Neural progenitor cell (in vitro differentiated cells): Measurements from ENCODE around the gene TEX26. TPM values are rescaled to one million over a fixed set of nuclear protein-coding genes. Genes with fewer than 3 reads are reported as not detected.
A peak's percentile ranks its signal among the peaks of the same experiment; 100 is the strongest.

ENCODE experiments used
- DNase-seq: peaks from one replicate; pipeline ENCODE4 v3.0.0-alpha.2; 2016; ENCODE audit warnings: low spot score
- H2AFZ ChIP-seq: fragments of 200-600 bp; sonication (generic); replicated peaks from 2 replicates; pipeline ENCODE4 v1.6.1; 2016; ENCODE audit warnings: antibody characterized with exemption
- H3F3A ChIP-seq: fragments of 200-600 bp; sonication (generic); 2 replicates; pipeline ENCODE4 v1.6.1; 2016; ENCODE audit warnings: antibody characterized with exemption, low read depth
- H3K27ac ChIP-seq: fragments of 200-600 bp; sonication (generic); 2 replicates; pipeline ENCODE4 v1.5.1; 2016; ENCODE audit warnings: mild to moderate bottlenecking
- H3K27me3 ChIP-seq: fragments of 200-600 bp; sonication (generic); 2 replicates; pipeline ENCODE4 v1.6.1; 2016; ENCODE audit warnings: mild to moderate bottlenecking, moderate library complexity
- H3K36me3 ChIP-seq: fragments of 200-600 bp; sonication (generic); 2 replicates; pipeline ENCODE4 v1.5.1; 2016
- H3K4me1 ChIP-seq: fragments of 200-600 bp; sonication (generic); 2 replicates; pipeline ENCODE4 v1.6.1; 2016; ENCODE audit warnings: mixed run types
- H3K4me2 ChIP-seq: fragments of 200-600 bp; sonication (generic); 2 replicates; pipeline ENCODE4 v1.6.1; 2016
- H3K4me3 ChIP-seq: fragments of 200-600 bp; sonication (generic); 2 replicates; pipeline ENCODE4 v1.5.1; 2016
- H3K79me2 ChIP-seq: fragments of 200-600 bp; sonication (generic); 2 replicates; pipeline ENCODE4 v1.6.1; 2016; ENCODE audit warnings: low read depth
- H3K9ac ChIP-seq: fragments of 200-600 bp; sonication (generic); 2 replicates; pipeline ENCODE4 v1.6.1; 2016
- H3K9me3 ChIP-seq: fragments of 200-600 bp; sonication (generic); 2 replicates; pipeline ENCODE4 v1.5.1; 2016; ENCODE audit warnings: low read depth
- H4K20me1 ChIP-seq: fragments of 200-600 bp; sonication (generic); 2 replicates; pipeline ENCODE4 v1.6.1; 2016; ENCODE audit warnings: low read depth
- H3K27ac Mint-ChIP-seq: 3 replicates; pipeline ENCODE4 v1.8.0; 2021; ENCODE audit warnings: mixed read lengths
- H3K27me3 Mint-ChIP-seq: 2 replicates; pipeline ENCODE4 v1.8.0; 2022; ENCODE audit warnings: low read depth, mild to moderate bottlenecking, inconsistent platforms, moderate library complexity, mixed read lengths; ENCODE audit not compliant: insufficient read depth
- H3K36me3 Mint-ChIP-seq: 3 replicates; pipeline ENCODE4 v1.8.0; 2021; ENCODE audit warnings: mixed read lengths
- H3K4me1 Mint-ChIP-seq: 3 replicates; pipeline ENCODE4 v1.8.0; 2021; ENCODE audit warnings: mixed read lengths
- H3K4me3 Mint-ChIP-seq: 3 replicates; pipeline ENCODE4 v1.8.0; 2021; ENCODE audit warnings: mild to moderate bottlenecking, moderate library complexity, mixed read lengths
- H3K9me3 Mint-ChIP-seq: 3 replicates; pipeline ENCODE4 v1.8.0; 2020; ENCODE audit warnings: mixed read lengths
- EZH2 ChIP-seq: fragments of 200-600 bp; sonication (generic); IDR thresholded peaks from 2 replicates; pipeline ENCODE4 v1.6.1; 2017; ENCODE audit warnings: antibody characterized with exemption, mild to moderate bottlenecking, moderate library complexity
- EZH2phosphoT487 ChIP-seq: fragments of 200-600 bp; sonication (generic); IDR thresholded peaks from 2 replicates; pipeline ENCODE4 v1.6.1; 2017; ENCODE audit warnings: antibody characterized with exemption
- total RNA-seq: library from RNA; depleted of rRNA; stranded (reverse); fragments of >200 nt; gene quantifications from 2 replicates; pipeline ENCODE4 v1.2.3, GENCODE V29; 2015; ENCODE audit warnings: low replicate concordance
- TF ChIP-seq, protein P1 (sequence below): fragments of 200-600 bp; sonication (generic); IDR thresholded peaks from 2 replicates; pipeline ENCODE4 v1.5.1; 2017; ENCODE audit warnings: antibody characterized with exemption, mild to moderate bottlenecking

The TEX26 gene
- total RNA-seq, 1 donor from 2014 or later: not detected

- peaks cover 32% of the 10 kb centered on the region for H3K4me1 Mint-ChIP-seq
- H3K9me3 Mint-ChIP-seq: peaks cover 2% of the 10 kb centered on the region
- DNase-seq: no peak
Observed at GRCh38 chr13:30898070-30898469, 34.4 kb upstream of the TEX26 start.

GRCh38 chr13:30898678-30899241 is 33.7 kb upstream of the TEX26 start:
- Histone ChIP-seq H3K27ac (no peak overlapping the region), H3K4me3 (no peak overlapping the region), H3F3A (peaks cover 8% of the 10 kb centered on the region), H3K27me3 (no peaks in the 10 kb centered on the region), H2AFZ (no peak overlapping the region), H3K79me2 (no peaks in the 10 kb centered on the region), H3K36me3 (no peaks in the 10 kb centered on the region), H3K9ac (no peak overlapping the region), H3K4me1 (peaks cover 9% of the 10 kb centered on the region), H3K9me3 (no peaks in the 10 kb centered on the region), H4K20me1 (no peaks in the 10 kb centered on the region), H3K4me2 (no peak overlapping the region)
- H3K27ac Mint-ChIP-seq: peak overlapping the region; percentile 73
- H3K4me1 Mint-ChIP-seq: peaks cover 29% of the 10 kb centered on the region
- no peak for TF ChIP-seq EZH2
- TF ChIP-seq, protein P1, sequence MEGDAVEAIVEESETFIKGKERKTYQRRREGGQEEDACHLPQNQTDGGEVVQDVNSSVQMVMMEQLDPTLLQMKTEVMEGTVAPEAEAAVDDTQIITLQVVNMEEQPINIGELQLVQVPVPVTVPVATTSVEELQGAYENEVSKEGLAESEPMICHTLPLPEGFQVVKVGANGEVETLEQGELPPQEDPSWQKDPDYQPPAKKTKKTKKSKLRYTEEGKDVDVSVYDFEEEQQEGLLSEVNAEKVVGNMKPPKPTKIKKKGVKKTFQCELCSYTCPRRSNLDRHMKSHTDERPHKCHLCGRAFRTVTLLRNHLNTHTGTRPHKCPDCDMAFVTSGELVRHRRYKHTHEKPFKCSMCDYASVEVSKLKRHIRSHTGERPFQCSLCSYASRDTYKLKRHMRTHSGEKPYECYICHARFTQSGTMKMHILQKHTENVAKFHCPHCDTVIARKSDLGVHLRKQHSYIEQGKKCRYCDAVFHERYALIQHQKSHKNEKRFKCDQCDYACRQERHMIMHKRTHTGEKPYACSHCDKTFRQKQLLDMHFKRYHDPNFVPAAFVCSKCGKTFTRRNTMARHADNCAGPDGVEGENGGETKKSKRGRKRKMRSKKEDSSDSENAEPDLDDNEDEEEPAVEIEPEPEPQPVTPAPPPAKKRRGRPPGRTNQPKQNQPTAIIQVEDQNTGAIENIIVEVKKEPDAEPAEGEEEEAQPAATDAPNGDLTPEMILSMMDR: no peak
- TF ChIP-seq EZH2phosphoT487: no peak
- H3K27me3 Mint-ChIP-seq: peaks cover 8% of the 10 kb centered on the region
- H3K4me3 Mint-ChIP-seq: no peak overlapping the region
- DNase-seq: no peak
- H3K36me3 Mint-ChIP-seq: no peaks in the 10 kb centered on the region
- H3K9me3 Mint-ChIP-seq: no peaks in the 10 kb centered on the region

More at GRCh38 chr13:30898070-30898469, 34.4 kb upstream of the TEX26 start:
- no peak overlapping the region for H3K27ac ChIP-seq
- no peaks in the 10 kb centered on the region for H3K36me3 Mint-ChIP-seq
- H3K36me3 ChIP-seq: no peaks in the 10 kb centered on the region
- no peaks in the 10 kb centered on the region for H3K9me3 ChIP-seq
- H3K9ac ChIP-seq: no peak overlapping the region
- no peak overlapping the region for H2AFZ ChIP-seq
- peaks cover 8% of the 10 kb centered on the region for H3K27me3 Mint-ChIP-seq
- H3K27me3 ChIP-seq: no peaks in the 10 kb centered on the region
- no peak overlapping the region for H3K4me3 ChIP-seq
- H3K79me2 ChIP-seq: no peaks in the 10 kb centered on the region
- H3K27ac Mint-ChIP-seq: no peak overlapping the region
- H4K20me1 ChIP-seq: no peaks in the 10 kb centered on the region
- no peak overlapping the region for H3K4me3 Mint-ChIP-seq
- H3K4me1 ChIP-seq: peaks cover 9% of the 10 kb centered on the region
- H3K4me2 ChIP-seq: no peak overlapping the region
- TF ChIP-seq EZH2phosphoT487 (no peak), EZH2 (no peak)
- TF ChIP-seq, protein P1: no peak
- H3F3A ChIP-seq: peaks cover 8% of the 10 kb centered on the region

- TF ChIP-seq EZH2phosphoT487 (no peak), EZH2 (no peak)
- TF ChIP-seq, protein P1: no peak
- no peak overlapping the region for H3K4me2 ChIP-seq
- peaks cover 6% of the 10 kb centered on the region for H3K4me1 ChIP-seq
- H3K4me3 ChIP-seq: no peak overlapping the region
- H3K9me3 ChIP-seq: no peaks in the 10 kb centered on the region
- H3K9ac ChIP-seq: no peak overlapping the region
- Mint-ChIP-seq H3K4me1 (peaks cover 30% of the 10 kb centered on the region), H3K4me3 (no peak overlapping the region), H3K27me3 (peaks cover 17% of the 10 kb centered on the region), H3K27ac (no peak overlapping the region), H3K9me3 (no peaks in the 10 kb centered on the region), H3K36me3 (no peaks in the 10 kb centered on the region)
- no peak overlapping the region for H3K27ac ChIP-seq
- no peaks in the 10 kb centered on the region for H3K36me3 ChIP-seq
- H4K20me1 ChIP-seq: no peaks in the 10 kb centered on the region
- no peak overlapping the region for H2AFZ ChIP-seq
- no peak for DNase-seq
- H3K79me2 ChIP-seq: no peaks in the 10 kb centered on the region
- no peaks in the 10 kb centered on the region for H3K27me3 ChIP-seq
- peaks cover 1% of the 10 kb centered on the region for H3F3A ChIP-seq
Observed at GRCh38 chr13:30900436-30900835, 32.0 kb upstream of the TEX26 start.
